Prostate gland (tissue), 2 donors: ENCODE data around the gene NFILZ.

Experiments
- POLR2A ChIP-seq: fragments of 450-650 bp; IDR thresholded peaks from one replicate; pipeline ENCODE4 v1.6.1; 2016; ENCODE audit warnings: antibody characterized with exemption, mild to moderate bottlenecking
- POLR2AphosphoS5 ChIP-seq: sonication (generic); formaldehyde crosslinking; IDR thresholded peaks from one replicate; pipeline ENCODE4 v1.6.1; 2017; ENCODE audit warnings: antibody characterized with exemption
- TF ChIP-seq, protein P1 (sequence below), 4 experiments: fragments of 200-600 bp in 2 of 4; fragments of 450-650 bp in 2 of 4; sonication (generic) in 2 of 4; IDR thresholded peaks; 1 replicate in 3 of 4; 2 replicates in 1 of 4; pipeline ENCODE4 v1.5.1; 2016 to 2019; ENCODE audit warnings: antibody characterized with exemption in 4 of 4, mild to moderate bottlenecking in 2 of 4, moderate library complexity in 2 of 4

- TF ChIP-seq, protein P1, sequence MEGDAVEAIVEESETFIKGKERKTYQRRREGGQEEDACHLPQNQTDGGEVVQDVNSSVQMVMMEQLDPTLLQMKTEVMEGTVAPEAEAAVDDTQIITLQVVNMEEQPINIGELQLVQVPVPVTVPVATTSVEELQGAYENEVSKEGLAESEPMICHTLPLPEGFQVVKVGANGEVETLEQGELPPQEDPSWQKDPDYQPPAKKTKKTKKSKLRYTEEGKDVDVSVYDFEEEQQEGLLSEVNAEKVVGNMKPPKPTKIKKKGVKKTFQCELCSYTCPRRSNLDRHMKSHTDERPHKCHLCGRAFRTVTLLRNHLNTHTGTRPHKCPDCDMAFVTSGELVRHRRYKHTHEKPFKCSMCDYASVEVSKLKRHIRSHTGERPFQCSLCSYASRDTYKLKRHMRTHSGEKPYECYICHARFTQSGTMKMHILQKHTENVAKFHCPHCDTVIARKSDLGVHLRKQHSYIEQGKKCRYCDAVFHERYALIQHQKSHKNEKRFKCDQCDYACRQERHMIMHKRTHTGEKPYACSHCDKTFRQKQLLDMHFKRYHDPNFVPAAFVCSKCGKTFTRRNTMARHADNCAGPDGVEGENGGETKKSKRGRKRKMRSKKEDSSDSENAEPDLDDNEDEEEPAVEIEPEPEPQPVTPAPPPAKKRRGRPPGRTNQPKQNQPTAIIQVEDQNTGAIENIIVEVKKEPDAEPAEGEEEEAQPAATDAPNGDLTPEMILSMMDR (IDR thresholded peaks at IDR 0.05) = no peak
- TF ChIP-seq POLR2A (no peak), POLR2AphosphoS5 (no peak)
These were observed 24.9 kb downstream of the NFILZ start for GRCh38 chr19:8655340-8655709.
